MCF 10A (cell line): Measurements from ENCODE around the gene PADI3. TPM values are rescaled to one million over a fixed set of nuclear protein-coding genes. Genes with fewer than 3 reads are reported as not detected.

Experiments used
- BruUV-seq: library from RNA; stranded (reverse); fragments of 400-500 nt; replicated peaks from 2 replicates; lab custom pipeline; 2021; lab: Mats Ljungman, UMichigan
- CTCF ChIA-PET: fragments of 300-600 bp; sonication (Branson Sonifier 250); formaldehyde crosslinking; extraction: SDS; loops from one replicate; lab custom pipeline; 2021; ENCODE audit warnings: antibody characterized with exemption, inconsistent platforms; lab: Yijun Ruan, JAX
- POLR2A ChIA-PET: fragments of 300-600, 350-650 bp; sonication (Branson Sonifier 250); formaldehyde crosslinking; extraction: SDS; loops from one replicate; lab custom pipeline; 2020; ENCODE audit warnings: antibody characterized with exemption, inconsistent platforms; lab: Yijun Ruan, JAX
- DNase-seq: peaks from one replicate; pipeline ENCODE4 v3.0.0-alpha.2; 2018; ENCODE audit not compliant: unreplicated experiment
- H3K27ac Mint-ChIP-seq: one replicate; pipeline ENCODE4 v1.8.0; 2022; ENCODE audit warnings: mild to moderate bottlenecking, low read depth, mixed read lengths; ENCODE audit not compliant: unreplicated experiment
- H3K27me3 Mint-ChIP-seq: one replicate; pipeline ENCODE4 v1.8.0; 2022; ENCODE audit warnings: mixed read lengths; ENCODE audit not compliant: insufficient read depth, unreplicated experiment
- H3K36me3 Mint-ChIP-seq: one replicate; pipeline ENCODE4 v1.8.0; 2022; ENCODE audit warnings: mild to moderate bottlenecking, moderate library complexity, mixed read lengths; ENCODE audit not compliant: insufficient read depth, unreplicated experiment
- H3K4me1 Mint-ChIP-seq: one replicate; pipeline ENCODE4 v1.8.0; 2022; ENCODE audit warnings: mixed read lengths; ENCODE audit not compliant: insufficient read depth, unreplicated experiment
- H3K4me3 Mint-ChIP-seq: one replicate; pipeline ENCODE4 v1.8.0; 2022; ENCODE audit warnings: mild to moderate bottlenecking, moderate library complexity, mixed read lengths; ENCODE audit not compliant: unreplicated experiment
- H3K9me3 Mint-ChIP-seq: one replicate; pipeline ENCODE4 v1.8.0; 2022; ENCODE audit warnings: mixed read lengths; ENCODE audit not compliant: unreplicated experiment
- intact Hi-C: fragments of 100-400 bp; cut with micrococcal nuclease; formaldehyde crosslinking; loops from 2 replicates; pipeline ENCODE4 v1.14.1; 2022
- total RNA-seq: library from RNA; stranded (reverse); gene quantifications from 2 replicates; pipeline ENCODE4 v1.2.3, GENCODE V29; 2022
- TF ChIP-seq, protein P1 (sequence below): fragments of 200-600 bp; IDR thresholded peaks from one replicate; pipeline ENCODE4 v1.8.0; 2022; ENCODE audit warnings: antibody characterized with exemption, mild to moderate bottlenecking; ENCODE audit not compliant: unreplicated experiment

PADI3 gene
- total RNA-seq, 1 experiment from 2014 or later, result 0.12 TPM

GRCh38 chr1:17305576-17306095 is 56.7 kb downstream of the PADI3 start:
- no peak for DNase-seq
- Mint-ChIP-seq H3K36me3 (no peaks in the 10 kb centered on the region), H3K27me3 (no peaks in the 10 kb centered on the region), H3K4me3 (no peak overlapping the region), H3K27ac (peak overlapping the region; percentile 14), H3K4me1 (peaks cover 50% of the 10 kb centered on the region), H3K9me3 (peaks cover 8% of the 10 kb centered on the region)
- TF ChIP-seq, protein P1, sequence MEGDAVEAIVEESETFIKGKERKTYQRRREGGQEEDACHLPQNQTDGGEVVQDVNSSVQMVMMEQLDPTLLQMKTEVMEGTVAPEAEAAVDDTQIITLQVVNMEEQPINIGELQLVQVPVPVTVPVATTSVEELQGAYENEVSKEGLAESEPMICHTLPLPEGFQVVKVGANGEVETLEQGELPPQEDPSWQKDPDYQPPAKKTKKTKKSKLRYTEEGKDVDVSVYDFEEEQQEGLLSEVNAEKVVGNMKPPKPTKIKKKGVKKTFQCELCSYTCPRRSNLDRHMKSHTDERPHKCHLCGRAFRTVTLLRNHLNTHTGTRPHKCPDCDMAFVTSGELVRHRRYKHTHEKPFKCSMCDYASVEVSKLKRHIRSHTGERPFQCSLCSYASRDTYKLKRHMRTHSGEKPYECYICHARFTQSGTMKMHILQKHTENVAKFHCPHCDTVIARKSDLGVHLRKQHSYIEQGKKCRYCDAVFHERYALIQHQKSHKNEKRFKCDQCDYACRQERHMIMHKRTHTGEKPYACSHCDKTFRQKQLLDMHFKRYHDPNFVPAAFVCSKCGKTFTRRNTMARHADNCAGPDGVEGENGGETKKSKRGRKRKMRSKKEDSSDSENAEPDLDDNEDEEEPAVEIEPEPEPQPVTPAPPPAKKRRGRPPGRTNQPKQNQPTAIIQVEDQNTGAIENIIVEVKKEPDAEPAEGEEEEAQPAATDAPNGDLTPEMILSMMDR, result no peak
- intact Hi-C loops, result no loop called here
- ChIA-PET POLR2A (interaction anchor here (0.6 to 0.9 kb wide), 3 partner anchors 9 to 155 kb away, joined by 3 read pairs; no protein-coding TSS in a partner anchor), CTCF (interaction anchor here (0.6 kb wide), 1 partner anchor 12 kb away, joined by 3 read pairs; no protein-coding TSS in a partner anchor)
- BruUV-seq, result no TSS peak

DNA sequence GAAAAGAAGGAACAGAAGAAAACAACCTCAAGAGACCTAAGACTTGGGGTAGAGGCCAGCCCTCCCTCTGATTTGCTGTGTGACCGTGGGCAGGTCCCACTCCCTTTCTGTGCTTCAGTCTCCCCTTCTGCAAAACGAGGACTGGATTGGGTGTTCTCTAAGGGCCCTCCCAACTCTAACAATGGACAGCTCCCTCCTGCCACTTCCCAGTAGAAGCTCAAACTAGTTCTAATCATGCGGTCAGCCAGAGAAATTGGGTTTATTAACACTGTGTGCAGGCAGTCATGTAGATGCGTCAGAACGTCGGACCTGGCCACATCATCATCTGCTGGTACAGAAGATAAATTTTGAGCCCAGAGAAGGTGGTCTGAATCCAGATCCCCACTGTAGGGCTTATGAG is 57.5 kb downstream of the PADI3 start:
- Mint-ChIP-seq H3K4me3 (no peak overlapping the region), H3K9me3 (peaks cover 8% of the 10 kb centered on the region), H3K4me1 (peaks cover 50% of the 10 kb centered on the region), H3K27me3 (no peaks in the 10 kb centered on the region), H3K36me3 (no peaks in the 10 kb centered on the region), H3K27ac (peak overlapping the region; percentile 14)
- ChIA-PET POLR2A (no interaction called here), CTCF (interaction anchor here (0.9 kb wide), 1 partner anchor 32 kb away, joined by 3 read pairs; no protein-coding TSS in a partner anchor)
- BruUV-seq, result no TSS peak
- no peak for DNase-seq
- intact Hi-C loops, result no loop called here
- TF ChIP-seq, protein P1, result no peak

GRCh38 chr1:17306921-17307320 is 58.0 kb downstream of the PADI3 start:
- POLR2A ChIA-PET, result interaction anchor here (0.9 kb wide), 1 partner anchor 9 kb away, joined by 4 read pairs; no protein-coding TSS in a partner anchor
- TF ChIP-seq, protein P1, result no peak
- peaks cover 50% of the 10 kb centered on the region for H3K4me1 Mint-ChIP-seq

DNA sequence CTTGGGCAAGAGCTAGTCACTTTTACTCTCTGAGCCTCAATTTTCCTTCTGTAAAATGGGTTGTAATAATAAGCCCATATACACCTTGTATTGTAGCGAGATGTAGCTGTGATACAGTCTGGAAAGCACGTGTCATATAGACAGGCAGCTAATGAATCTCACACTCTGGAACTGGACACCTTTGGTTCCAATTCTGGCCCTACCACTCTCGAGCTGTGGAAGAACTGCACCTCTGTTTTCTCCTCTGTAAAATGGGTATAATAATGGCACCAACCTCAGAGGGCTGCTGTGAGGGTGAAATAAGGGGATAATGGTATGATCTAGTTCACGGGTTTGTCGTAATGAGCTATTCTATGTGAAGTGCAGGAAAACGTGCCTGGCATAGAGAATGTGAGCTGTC is 58.4 kb downstream of the PADI3 start:
- Mint-ChIP-seq H3K9me3 (peaks cover under 1% of the 10 kb centered on the region), H3K4me3 (no peak overlapping the region), H3K4me1 (peaks cover 51% of the 10 kb centered on the region), H3K27ac (no peak overlapping the region), H3K27me3 (no peaks in the 10 kb centered on the region), H3K36me3 (no peaks in the 10 kb centered on the region)
- no peak for DNase-seq
- no TSS peak for BruUV-seq
- POLR2A ChIA-PET, result interaction anchor here (0.9 kb wide), 1 partner anchor 9 kb away, joined by 4 read pairs; no protein-coding TSS in a partner anchor
- CTCF ChIA-PET, result interaction anchor here (0.7 to 1.1 kb wide), 3 partner anchors 31 to 199 kb away, joined by 3 to 5 read pairs (median 3); no protein-coding TSS in a partner anchor
- intact Hi-C loops, result no loop called here
- TF ChIP-seq, protein P1, result no peak

More at GRCh38 chr1:17306921-17307320, 58.0 kb downstream of the PADI3 start:
- no peak overlapping the region for H3K4me3 Mint-ChIP-seq
- peaks cover 5% of the 10 kb centered on the region for H3K9me3 Mint-ChIP-seq
- no peaks in the 10 kb centered on the region for H3K27me3 Mint-ChIP-seq
- BruUV-seq, result no TSS peak
- no peak for DNase-seq
- no peak overlapping the region for H3K27ac Mint-ChIP-seq
- intact Hi-C loops, result no loop called here
- H3K36me3 Mint-ChIP-seq, result no peaks in the 10 kb centered on the region
- CTCF ChIA-PET, result interaction anchor here (0.9 to 1.1 kb wide), 2 partner anchors 32 to 181 kb away, joined by 3 to 5 read pairs; no protein-coding TSS in a partner anchor
